Stimulated activated CD4-positive, alpha-beta T cell treated with anti-CD3 and anti-CD28 coated beads, Interleukin-4, amount 100 ng/mL, for 4 hours (primary cell): ENCODE measurements around the gene MAPK13.
"Not testable (repeated sequence)": the region's sequence is repeated elsewhere in the genome, so short reads cannot be mapped to it uniquely, and the experiment has no call there.

ENCODE experiments used
- DNase-seq, 2 experiments: peaks; one replicate each; pipeline ENCODE4 v3.0.0-alpha.2; 2020

Gene MAPK13

GRCh38 chr6:36128793-36129192 is 1.5 kb upstream of the MAPK13 start:
- DNase-seq, result no peak

GRCh38 chr6:36129334-36129733 is 979 bp upstream of the MAPK13 start:
- not testable (repeated sequence) for DNase-seq

GRCh38 chr6:36130667-36131510 is 576 bp downstream of the MAPK13 start:
- peak; percentile 68 to 81 for DNase-seq

GRCh38 chr6:36131511-36132245 is 1.4 kb downstream of the MAPK13 start:
- DNase-seq, result peak; percentile 31 to 42

GRCh38 chr6:36132246-36132895 is 2.1 kb downstream of the MAPK13 start:
- no peak for DNase-seq

GRCh38 chr6:36133148-36133547 is 2.8 kb downstream of the MAPK13 start:
- DNase-seq, result no peak

- DNase-seq, result no peak
Measured at GRCh38 chr6:36133912-36134311, 3.6 kb downstream of the MAPK13 start.

GRCh38 chr6:36135053-36135731 is 4.9 kb downstream of the MAPK13 start:
- no peak for DNase-seq

- no peak for DNase-seq
Measured at GRCh38 chr6:36136034-36136433, 5.7 kb downstream of the MAPK13 start.

GRCh38 chr6:36136551-36136950 is 6.2 kb downstream of the MAPK13 start:
- DNase-seq, result no peak

- DNase-seq, result no peak
Measured at GRCh38 chr6:36138667-36139066, 8.4 kb downstream of the MAPK13 start.

GRCh38 chr6:36139431-36139830 is 9.1 kb downstream of the MAPK13 start:
- no peak for DNase-seq

GRCh38 chr6:36139991-36140710 is 9.8 kb downstream of the MAPK13 start:
- DNase-seq, result no peak

GRCh38 chr6:36141091-36141490 is 10.8 kb downstream of the MAPK13 start:
- DNase-seq, result no peak

GRCh38 chr6:36141961-36142360 is 11.6 kb downstream of the MAPK13 start:
- no peak for DNase-seq

- no peak for DNase-seq
Measured at GRCh38 chr6:36142971-36143838, 12.9 kb downstream of the MAPK13 start.

GRCh38 chr6:36145495-36145894 is 15.2 kb downstream of the MAPK13 start:
- DNase-seq, result no peak

- DNase-seq, result no peak
Measured at GRCh38 chr6:36147294-36147693, 17.0 kb downstream of the MAPK13 start.

GRCh38 chr6:36149476-36149875 is 19.2 kb downstream of the MAPK13 start:
- DNase-seq, result no peak

GRCh38 chr6:36150283-36150682 is 20.0 kb downstream of the MAPK13 start:
- no peak for DNase-seq

- DNase-seq, result no peak
Measured at GRCh38 chr6:36154286-36154685, 24.0 kb downstream of the MAPK13 start.
